Choroid plexus epithelial cell (primary cell): ENCODE data around the gene ADCY1.

Experiments
- DNase-seq: peaks from one replicate; pipeline ENCODE4 v3.0.0-alpha.2; 2010; ENCODE audit warnings: low read depth
- H3K4me3 ChIP-seq: 2 replicates; pipeline ENCODE4 v1.5.1; 2011; ENCODE audit warnings: low read depth, mild to moderate bottlenecking, control low read depth, low read length, moderate library complexity
- TF ChIP-seq, protein P1 (sequence below): conservative IDR thresholded peaks from 2 replicates; pipeline ENCODE4 v1.5.1; 2011; ENCODE audit warnings: low read depth, mild to moderate bottlenecking, control low read depth, inconsistent platforms, low read length, moderate library complexity

The ADCY1 gene

DNA sequence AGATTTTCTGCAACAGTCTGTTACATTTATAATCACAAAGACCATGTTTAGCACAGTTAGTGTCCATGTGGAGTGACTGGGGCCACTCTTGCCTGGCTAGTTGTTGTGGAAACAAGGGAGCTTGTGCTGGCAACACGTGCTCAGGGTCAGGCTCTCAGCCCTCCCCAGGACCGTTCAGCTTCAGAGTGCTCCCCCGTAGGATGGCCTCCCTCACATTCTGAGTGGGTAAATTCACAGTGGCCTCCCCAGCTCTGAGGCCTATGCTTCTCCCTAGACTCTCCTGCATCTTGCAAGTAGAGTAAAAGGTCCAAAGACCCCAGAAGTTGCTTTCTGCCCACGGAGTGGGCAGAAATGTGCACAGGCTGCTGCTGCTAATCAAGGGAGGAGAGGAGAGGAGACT lies 122.3 kb downstream of the ADCY1 start:
- no peak overlapping the region for H3K4me3 ChIP-seq
- no peak for DNase-seq
- TF ChIP-seq, protein P1, sequence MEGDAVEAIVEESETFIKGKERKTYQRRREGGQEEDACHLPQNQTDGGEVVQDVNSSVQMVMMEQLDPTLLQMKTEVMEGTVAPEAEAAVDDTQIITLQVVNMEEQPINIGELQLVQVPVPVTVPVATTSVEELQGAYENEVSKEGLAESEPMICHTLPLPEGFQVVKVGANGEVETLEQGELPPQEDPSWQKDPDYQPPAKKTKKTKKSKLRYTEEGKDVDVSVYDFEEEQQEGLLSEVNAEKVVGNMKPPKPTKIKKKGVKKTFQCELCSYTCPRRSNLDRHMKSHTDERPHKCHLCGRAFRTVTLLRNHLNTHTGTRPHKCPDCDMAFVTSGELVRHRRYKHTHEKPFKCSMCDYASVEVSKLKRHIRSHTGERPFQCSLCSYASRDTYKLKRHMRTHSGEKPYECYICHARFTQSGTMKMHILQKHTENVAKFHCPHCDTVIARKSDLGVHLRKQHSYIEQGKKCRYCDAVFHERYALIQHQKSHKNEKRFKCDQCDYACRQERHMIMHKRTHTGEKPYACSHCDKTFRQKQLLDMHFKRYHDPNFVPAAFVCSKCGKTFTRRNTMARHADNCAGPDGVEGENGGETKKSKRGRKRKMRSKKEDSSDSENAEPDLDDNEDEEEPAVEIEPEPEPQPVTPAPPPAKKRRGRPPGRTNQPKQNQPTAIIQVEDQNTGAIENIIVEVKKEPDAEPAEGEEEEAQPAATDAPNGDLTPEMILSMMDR = no peak

DNA sequence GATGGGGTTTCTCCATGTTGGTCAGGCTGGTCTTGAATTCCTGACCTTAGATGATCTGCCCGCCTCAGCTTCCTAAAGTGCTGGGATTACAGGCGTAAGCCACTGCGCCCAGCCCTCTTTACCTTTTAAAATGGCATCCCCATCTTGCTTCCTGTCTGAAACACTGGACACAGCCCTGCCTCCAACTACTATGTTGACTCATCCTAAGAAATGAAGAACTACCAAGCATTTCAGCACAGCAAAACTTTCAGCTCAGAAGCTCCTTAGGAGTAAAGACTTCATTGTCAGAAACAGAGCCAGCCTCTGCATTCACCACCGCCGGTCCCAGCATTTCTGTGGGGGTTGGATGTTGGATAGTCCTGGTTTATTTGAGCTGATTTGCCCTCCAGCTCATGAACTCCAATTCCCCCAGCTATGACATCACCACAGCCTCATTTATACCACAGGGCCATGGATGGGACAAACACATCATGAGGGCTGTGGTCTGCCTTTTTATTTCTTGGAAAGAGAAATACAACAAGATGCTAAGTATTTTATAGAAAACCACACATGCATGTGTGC lies 123.5 kb downstream of the ADCY1 start:
- no peak overlapping the region for H3K4me3 ChIP-seq
- DNase-seq = peak; percentile 43

DNA sequence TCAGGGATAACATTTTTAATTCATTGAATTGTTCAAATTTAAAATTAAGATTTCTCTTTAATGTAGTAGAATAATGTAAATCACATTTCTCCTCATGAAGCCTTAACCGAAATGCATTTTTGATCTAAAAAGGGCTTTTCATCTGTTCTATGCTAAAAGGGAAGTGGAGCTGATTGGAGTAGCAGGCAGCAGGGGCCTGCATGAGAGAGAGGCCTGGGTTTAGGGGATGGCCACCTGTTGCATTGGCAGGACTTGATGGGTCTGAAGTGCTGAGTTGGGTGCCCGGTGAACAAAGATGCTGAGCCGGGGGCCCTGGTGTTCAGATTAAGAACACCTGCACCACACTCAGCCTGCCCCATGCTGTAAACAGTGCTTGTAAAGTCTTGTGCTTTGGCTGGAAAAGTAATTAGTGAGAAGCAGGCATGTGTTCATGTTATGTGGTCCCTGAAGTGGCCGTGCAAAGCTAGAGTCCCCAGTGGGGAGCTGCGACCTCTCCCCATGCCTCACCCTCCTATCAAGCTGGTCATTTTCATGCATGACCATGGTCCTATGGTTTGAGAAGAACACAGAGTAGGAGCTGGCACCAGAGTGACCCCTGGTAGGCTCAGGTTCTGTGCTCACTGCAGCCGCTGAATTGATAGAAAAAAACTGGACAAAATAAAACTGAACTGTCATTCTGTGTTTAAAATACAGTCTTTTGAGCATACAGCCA lies 124.3 kb downstream of the ADCY1 start:
- TF ChIP-seq, protein P1 = no peak
- H3K4me3 ChIP-seq = no peak overlapping the region
- no peak for DNase-seq

More for the DNA sequence above, 123.5 kb downstream of the ADCY1 start:
- TF ChIP-seq, protein P1 = no peak

DNA sequence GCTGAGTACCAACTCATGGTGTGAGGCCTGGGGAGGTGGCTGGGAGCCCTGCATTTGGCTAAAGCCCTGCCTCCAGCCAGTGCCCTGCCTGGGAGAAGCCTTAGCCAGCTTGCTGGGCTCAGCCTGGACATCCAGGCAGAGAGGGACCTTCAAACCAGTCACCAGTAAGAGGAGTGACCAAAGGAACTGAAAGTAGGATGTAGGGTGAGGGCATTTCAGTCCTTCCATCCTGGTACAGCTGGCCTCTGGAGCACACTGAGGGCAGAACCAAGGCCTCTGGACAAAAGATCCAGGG lies 124.8 kb downstream of the ADCY1 start:
- H3K4me3 ChIP-seq = no peak overlapping the region
- no peak for DNase-seq
- TF ChIP-seq, protein P1 = no peak

DNA sequence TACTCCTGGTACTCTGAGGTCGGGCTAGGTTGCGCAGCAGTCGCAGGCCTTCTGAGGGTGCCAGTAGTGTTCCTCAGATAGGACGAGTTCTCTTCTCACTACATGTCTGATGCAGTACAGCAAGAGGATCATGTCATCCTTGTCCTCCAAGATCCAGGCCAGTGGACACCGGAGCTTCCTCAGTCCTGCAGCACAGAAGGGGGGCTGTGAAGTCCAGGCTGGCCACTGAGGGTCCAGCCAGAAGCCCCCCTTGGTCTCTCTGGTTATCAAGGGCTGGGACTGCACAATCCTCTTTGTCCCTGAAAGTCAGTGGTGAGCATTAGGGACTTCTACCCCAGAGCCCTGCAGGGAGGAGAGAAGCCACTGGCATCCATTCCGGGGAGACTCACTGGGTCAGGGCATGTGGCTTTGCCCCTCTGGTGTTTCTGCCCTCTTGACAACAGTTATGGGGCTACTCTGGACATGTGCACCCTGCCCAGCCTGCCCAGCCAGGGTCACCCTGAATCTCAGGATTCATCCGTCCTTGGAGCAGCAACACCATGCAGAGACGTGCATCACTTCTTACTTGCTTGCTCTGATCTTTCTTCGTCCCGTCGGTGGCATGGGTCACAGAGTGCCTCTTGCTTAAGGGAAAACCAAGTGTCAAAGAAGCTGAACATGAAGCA lies 125.7 kb downstream of the ADCY1 start:
- no peak for DNase-seq
- H3K4me3 ChIP-seq = no peak overlapping the region
- TF ChIP-seq, protein P1 = no peak

DNA sequence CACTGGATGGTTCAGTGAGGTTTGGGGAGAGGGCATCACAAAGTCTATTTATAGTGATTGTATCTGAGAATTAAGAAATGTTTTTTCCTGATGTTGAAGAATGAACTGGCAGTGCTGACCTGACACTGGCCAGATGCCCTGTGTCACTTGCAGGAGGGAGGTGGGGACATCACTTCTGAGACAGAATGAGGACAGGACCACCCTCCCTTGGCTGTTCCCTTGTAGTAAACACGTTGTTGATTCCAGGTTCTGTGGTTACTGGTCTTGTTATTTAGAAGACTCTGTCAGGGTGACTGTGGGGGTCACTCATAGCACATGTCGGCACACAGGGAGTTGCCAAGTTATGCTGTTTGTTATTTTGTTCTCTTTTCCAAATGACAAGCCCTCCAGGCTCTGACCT lies 126.4 kb downstream of the ADCY1 start:
- no peak overlapping the region for H3K4me3 ChIP-seq
- TF ChIP-seq, protein P1 = no peak
- peak; percentile 16 for DNase-seq
